Measurements from ENCODE around the gene ULK4.

DNA sequence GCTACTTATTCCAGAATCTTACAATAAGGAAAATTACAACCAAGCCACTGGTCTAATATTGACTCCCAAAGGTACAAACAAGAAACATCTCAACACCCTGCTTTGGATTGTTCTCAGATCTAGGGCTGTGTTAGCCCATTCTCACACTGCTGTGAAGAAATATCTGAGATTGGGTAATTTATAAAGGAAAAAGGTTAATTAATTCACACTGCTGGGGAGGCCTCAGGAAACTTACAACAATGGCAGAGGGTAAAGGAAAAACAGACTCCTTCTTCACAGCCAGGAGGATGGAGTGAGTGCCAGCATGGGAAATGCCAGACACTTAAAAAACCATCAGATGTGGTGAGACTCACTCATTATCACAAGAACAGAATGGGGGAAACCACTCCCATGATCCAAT is 208.3 kb downstream of the ULK4 start:
- TF ChIP-seq, protein P1, sequence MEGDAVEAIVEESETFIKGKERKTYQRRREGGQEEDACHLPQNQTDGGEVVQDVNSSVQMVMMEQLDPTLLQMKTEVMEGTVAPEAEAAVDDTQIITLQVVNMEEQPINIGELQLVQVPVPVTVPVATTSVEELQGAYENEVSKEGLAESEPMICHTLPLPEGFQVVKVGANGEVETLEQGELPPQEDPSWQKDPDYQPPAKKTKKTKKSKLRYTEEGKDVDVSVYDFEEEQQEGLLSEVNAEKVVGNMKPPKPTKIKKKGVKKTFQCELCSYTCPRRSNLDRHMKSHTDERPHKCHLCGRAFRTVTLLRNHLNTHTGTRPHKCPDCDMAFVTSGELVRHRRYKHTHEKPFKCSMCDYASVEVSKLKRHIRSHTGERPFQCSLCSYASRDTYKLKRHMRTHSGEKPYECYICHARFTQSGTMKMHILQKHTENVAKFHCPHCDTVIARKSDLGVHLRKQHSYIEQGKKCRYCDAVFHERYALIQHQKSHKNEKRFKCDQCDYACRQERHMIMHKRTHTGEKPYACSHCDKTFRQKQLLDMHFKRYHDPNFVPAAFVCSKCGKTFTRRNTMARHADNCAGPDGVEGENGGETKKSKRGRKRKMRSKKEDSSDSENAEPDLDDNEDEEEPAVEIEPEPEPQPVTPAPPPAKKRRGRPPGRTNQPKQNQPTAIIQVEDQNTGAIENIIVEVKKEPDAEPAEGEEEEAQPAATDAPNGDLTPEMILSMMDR (conservative IDR thresholded peaks at IDR 0.05; ENCODE audit: low read depth, low read length): no peak
- TF ChIP-seq, protein P2, sequence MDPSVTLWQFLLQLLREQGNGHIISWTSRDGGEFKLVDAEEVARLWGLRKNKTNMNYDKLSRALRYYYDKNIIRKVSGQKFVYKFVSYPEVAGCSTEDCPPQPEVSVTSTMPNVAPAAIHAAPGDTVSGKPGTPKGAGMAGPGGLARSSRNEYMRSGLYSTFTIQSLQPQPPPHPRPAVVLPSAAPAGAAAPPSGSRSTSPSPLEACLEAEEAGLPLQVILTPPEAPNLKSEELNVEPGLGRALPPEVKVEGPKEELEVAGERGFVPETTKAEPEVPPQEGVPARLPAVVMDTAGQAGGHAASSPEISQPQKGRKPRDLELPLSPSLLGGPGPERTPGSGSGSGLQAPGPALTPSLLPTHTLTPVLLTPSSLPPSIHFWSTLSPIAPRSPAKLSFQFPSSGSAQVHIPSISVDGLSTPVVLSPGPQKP (IDR thresholded peaks at IDR 0.05; ENCODE audit: borderline replicate concordance, low read depth, low read length): no peak
